COLO668 (cell line): ENCODE data around the gene GFPT2.
A peak's percentile ranks its signal among the peaks of the same experiment; 100 is the strongest.

ENCODE experiments used
- DNase-seq: peaks from one replicate; lab custom pipeline; 2025; ENCODE audit not compliant: unreplicated experiment; lab: John Stamatoyannopoulos, UW

The GFPT2 gene

DNA sequence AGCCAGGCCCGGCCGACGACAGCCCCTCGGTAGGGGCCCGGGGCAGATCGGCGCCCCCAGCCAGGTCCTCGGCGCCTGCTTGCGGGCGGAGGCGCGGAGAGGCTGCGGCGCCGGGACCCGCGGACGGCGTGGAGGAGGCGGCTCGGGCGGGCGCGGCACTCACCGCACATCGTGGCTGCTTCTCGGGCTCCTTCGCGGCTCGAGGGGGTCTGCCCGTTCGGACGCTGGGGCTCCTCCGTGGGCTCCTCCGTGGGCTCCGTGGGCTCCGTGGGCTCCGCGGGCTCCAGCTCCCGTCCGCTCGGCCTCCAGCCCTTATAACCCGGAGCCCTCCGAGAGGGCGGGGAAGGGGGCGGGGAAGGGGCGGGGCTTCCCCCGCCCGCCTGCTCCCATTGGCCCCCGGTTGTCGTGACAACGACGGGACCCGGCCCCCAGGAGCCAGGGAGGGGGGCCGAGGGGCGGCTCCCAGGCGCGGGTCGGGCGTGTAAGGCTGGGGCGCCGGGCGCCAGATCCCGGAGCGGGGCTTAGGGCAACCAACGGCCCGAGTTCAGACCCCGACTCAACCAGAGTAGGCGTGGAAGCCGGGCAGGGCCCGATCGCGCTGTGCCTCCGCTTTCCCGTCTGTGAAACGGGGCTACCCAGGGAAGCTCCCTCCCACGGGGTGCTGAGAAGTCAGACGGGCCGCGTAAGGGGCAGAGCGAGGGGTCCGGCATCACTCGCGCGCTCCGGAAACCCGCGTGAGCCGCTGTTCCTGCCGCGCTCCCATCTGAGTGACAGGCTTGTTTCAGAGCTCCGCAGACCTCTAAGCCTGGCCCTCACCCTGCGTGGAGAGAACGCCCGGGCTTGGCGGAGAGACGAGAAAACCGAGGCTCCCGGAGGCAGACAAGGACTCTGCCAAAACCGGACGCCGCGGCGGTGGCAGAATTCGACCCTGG, at the start of gene GFPT2:
Gene GFPT2, minus strand, starts transcription at position 289 of the 932 bp plus-strand sequence. Its CDS starts 119 bp downstream, at position 170.
- peak; percentile 14 for DNase-seq

DNA sequence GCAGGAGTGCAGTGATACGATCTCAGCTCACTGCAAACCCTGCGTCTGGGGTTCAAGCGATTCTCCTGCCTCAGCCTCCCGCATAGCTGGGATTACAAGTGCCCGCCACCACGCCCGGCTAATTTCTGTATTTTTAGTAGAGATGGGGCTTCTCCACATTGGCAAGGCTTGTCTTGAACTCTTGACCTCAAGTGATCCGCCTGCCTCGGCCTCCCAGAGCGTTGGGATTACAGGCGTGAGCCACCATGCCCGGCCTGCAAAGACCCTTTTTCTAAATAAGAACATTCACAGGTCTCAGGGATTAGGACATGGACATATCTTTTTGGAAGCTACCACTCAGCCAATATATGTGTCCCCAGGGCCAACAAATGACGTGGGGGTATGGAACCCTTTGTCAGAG, 49.6 kb upstream of the GFPT2 start:
- no peak for DNase-seq

DNA sequence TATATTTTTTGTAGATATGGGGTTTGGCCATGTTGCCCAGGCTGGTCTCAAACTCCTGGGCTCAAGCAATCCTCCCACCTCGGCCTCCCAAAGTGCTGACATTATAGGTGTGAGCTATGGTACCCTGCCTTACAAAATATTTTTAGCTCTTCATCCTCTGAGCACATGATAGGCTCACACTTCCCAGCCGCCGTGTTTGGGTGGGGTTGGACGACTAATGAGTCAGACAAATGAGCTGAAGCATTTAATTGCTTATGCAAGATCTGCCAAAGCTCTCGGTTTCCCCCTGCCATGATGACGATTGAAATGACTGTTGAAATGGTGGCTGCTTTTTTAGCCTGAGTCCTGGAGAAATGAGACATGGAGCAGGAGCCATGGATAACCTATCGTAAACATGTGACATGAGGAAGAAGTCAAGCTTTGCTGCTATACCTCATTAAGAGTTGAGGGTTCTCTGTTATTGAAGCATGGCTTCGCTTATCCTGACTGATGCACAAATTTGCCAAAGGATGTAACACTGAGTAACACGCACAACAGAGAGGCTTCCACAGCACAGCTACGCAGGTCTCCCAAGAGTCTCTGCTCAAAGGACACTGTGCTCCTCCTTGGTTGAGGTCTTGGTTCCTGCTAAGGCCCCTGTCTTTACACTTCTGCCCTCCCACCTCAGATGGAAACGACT, 48.2 kb upstream of the GFPT2 start:
- no peak for DNase-seq

DNA sequence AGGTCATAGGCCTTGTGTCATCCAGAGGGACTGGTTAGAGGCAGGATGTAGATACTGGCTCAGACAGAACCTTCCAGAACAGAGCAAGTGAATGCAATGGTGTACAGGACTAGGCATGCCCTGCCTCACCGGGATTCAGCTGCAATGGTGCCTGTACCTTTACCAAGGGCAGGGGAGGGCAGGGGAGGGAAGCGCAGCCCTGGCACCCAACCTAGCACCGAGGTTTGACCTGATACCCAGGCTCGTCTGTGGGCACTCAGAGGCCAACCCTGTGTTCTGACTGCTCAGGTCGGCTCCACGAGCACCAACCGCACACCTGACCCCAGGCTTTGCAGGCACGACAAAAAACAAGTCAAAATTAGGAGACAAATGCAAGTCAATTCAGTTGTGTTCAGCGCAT, 47.3 kb upstream of the GFPT2 start:
- no peak for DNase-seq

DNA sequence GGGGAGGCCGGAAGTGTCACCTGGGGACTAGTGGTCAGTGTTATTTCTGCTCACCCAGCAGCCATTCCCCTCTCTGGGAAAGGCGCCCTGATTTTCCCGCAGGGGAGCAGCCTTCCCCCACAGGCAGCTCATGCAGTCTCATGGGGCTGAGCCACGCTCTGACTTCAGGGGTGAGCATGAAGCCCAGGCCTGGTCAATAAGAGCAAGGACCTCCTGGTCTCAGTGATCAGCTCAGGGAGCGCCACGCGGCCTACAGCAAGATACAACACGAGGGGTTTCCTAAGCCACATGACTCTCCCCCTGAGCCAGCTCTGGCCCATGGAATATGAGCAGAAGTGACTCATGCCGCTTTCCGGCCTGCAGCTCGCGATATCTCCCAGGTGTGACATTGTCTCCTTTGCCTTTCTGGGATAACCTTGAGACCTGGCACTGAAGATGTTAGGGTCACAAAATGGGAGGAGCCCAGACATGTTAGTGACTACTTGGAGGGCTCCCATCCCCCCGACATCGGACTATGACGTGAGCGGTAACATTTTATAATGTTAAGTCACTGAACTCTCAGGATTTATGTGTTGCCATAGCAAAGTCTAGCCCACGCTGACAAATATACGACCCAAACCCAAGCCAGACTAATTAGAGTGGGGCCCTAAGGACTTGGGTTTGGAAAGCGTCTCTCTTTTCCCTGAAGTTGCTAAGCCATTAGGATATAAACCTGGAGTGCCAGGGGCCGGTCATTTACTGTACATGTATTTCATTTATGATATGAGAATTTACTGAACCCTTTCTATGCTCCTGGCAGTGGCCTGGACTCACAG, 46.5 kb upstream of the GFPT2 start:
- DNase-seq = no peak

DNA sequence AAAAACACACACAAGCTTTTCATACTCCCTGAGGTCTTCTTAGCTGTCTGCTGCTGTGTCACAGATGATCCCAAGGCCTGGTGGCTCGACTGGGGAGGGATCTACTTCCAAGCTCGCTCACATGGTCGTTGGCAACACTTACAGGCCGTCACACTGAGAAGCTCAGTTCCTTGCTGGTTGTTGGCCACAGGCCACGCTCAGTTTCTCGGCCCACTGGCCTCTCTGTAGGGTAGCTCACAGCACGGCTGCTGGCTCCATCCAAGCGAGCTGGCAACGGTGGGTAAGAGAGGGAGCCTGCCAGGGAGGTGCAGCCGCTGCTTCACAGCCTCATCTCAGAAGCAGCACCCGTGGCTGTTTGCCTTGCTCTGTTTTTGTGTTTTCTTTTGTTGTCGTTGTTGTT, 43.8 kb upstream of the GFPT2 start:
- DNase-seq = no peak

DNA sequence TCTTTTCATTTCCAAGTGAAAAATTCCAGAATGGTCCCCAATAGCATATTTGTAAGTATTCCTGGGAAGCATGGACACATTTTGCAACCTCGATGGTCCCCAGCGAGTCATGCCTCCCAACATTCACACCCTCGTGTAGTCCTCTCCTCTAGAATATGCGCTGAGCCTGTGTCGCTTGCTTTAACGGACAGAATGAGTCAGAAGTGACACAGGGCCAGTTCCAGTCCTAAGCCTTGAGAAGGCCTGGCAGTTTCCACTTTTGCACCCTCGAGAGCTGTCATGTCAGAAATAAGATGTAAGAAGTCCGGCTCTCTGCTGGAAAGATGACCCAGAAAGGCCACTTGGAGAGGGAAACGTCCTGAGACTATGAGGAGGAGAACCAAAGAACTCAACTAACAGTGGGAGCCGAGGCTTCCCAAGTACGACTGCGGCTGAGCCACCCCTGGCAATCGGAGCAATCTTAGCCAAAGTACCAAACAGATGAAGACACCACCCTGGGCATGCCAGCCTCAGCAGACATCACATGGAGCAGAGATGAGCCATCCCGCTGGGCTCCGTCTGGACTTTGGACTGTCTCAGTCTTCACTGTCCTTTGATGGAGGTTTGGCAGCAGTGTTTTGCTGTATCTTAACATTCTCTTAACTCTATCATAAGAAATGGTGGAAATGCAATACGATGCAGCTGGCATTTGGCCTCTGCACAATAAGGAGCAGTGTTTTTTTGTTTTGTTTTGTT, 42.6 kb upstream of the GFPT2 start:
- no peak for DNase-seq

DNA sequence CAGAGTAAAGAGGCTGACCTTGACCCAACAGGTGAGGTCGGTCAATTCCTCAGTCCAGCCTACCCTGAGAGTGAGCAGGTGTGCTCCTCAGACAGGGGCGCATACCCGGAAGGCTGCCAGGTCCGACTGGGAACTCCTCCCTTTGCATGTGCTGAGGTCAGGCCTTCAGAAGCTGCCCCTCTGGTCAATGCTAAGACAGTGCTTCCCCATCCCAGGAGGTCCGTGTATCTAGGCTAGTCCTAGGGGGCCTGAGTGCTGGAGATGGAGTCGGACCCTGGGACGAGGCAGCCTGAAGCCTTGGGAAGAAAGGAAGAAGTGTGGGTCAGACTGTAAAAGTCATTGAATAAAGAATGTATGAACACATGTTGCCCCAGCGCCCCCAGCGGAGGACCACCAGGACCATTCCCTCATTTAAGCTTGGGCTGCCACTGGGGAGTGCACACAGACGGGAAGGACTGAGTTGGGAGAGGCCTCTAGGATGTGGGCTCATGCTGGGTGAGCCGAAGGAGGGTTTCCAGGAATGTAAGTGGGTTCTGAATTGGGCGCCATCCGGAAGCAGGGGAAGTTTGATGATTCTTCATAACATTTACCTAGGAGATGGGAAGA, 41.0 kb upstream of the GFPT2 start:
- no peak for DNase-seq

DNA sequence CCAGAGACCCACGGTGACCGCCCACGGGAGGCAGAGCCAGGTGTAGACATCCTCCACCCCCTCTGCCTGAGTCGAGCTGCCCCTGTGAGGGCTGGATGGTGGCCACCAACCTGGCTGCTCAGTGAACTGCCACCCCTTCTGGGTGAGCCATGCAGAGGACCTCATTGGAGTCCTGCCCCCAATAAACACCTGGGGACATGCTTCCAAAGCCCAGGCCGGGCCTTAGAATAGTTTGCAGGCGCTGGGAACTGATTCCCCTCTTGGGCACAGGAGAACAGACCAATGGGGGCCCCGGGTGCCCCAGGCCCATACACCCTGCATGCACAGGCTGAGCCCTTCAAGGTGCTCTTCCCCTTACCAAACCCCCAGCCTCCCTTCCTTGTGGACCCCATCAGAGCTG, 38.1 kb upstream of the GFPT2 start:
- DNase-seq = no peak

DNA sequence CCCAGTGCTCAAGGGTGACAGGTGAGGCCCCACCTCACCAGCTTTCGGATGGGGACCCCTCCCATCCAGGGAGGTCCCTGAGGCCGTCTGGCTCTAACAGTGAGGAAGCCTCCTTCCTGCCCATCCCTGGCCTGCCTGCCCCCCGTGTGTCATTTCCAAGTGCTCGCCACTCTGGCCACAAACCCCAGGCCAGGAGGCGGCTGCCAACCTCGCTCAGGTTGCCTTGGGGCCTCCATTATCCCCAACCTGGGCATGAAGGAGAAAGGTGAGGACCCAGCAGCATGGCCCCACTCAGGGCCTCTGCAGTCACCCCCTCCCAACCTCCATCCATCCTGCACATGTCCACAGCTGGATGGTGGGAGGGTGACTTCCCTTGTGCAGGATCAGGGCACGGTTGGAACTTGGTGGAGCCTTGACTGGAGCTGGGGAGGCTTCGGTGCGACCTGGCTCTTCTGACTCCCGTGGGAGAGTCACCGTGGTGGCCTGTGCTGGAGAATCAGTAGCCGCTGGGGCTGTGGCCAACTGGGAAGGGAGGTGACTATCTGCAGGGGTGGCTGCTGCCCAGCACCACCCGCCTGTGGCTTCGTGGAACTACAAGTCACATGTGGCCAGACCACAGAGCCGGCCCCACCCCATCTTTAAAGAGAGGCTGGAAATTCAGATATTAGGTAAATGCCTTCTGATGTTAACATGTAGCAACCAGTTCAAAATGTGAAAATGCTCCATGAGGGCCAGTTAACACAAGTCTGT, 37.5 kb upstream of the GFPT2 start:
- DNase-seq = no peak

DNA sequence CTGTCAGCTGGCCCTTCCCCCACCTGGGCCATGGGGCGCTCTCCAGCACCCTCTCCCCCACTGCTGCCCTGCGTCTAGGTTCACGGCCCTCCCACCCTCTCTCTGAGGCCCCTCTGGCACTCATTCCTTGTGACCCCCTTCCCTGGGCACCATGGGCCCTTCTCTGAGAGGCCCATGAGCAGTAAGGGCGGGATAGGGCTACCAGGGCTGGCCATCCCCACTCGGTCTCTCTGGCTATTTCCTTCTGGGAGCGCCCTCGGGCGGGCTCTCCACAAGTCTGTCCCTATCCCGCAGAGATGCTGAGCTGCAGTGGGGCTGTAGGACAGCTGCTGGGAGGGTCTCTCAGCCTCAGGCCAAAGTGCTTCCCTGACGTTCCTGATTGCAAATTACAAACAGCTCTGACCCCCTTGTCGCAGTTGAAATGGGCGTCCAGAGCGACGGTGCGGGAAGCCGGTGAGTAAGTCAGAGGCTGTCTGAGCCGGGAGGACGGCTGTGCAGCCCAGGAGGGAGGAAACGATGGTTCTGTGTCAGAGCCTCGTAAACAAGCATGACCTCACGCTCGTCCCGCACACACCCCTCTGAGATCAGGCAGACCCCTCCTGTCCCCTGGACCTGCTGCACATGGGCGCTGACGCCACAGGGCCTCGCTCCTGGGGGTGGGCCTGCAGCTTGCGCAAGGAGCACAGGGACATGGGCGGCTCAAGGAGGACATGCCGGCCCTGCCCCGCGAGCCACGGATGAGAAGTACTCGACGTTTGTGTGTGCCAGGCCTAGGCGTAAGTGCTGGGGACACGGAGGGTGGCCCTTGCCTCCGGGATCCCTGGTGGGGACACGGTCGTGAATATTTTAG, 36.3 kb upstream of the GFPT2 start:
- DNase-seq = no peak

DNA sequence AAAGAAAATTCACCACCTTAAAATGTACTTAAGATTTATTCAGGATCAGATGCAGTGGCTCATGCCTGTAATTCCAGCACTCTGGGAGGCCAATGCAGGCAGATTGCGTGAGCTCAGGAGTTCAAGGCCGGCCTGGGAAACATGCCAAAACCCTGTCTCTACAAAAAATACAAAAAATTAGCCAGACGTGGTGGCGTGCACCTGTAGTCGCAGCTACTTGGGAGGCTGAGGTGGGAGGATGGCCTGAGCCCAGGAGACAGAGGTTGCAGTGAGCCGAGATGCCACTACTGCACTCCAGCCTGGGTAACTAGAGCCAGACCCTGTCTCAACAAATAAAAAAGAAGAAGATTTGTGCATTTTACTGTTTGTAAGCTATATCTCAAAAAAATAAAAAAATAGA, 34.7 kb upstream of the GFPT2 start:
- no peak for DNase-seq

DNA sequence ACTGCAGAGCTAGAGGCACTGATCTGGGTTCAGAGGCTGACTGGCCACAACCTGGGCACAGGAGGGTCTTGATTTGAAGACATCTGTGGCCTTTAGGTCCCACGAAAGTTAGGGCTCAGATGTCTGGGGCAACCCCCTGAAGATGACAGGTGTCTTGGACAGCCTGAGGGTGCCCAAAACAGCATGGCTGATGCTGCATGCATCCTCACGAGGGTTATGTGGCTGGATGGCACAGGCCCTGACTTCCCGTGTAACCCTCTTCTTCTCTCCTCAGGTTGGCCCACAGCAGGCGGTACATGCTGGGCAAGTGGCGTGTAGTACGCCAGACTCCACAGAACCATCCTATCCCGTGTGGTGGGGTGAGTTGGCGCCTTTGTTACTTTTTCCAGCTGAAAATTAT, 29.8 kb upstream of the GFPT2 start:
- DNase-seq = no peak

DNA sequence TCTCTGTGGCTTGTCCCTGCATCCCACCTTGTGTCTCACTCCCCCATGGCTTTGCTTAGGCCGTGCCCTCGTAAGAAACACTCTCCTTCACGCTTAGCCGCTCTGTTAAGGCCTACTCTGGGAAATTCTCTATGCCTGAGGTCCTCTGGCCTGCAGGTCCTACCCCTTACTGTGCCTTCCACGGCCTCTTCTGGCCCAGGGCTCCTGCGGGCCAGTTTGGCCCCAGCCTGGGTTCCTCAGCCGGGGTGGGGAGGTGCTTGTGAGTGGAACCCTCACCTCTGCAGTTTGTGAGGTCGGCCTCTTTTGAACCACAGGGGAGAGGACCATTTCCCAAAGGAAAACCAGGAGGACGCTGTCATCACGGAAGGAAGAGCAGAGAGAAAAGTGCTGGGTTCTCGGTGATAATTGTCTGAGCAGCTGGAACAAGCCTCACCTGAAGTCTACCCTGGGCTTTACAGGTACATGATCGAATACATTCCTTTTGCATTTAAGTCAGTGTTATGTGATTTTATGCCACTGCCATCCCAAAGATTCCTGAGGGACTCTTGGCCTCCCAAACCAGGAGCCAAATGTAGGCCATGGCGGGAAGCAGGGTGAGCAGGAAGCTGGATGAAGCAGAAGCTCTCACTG, 28.8 kb upstream of the GFPT2 start:
- DNase-seq = no peak

DNA sequence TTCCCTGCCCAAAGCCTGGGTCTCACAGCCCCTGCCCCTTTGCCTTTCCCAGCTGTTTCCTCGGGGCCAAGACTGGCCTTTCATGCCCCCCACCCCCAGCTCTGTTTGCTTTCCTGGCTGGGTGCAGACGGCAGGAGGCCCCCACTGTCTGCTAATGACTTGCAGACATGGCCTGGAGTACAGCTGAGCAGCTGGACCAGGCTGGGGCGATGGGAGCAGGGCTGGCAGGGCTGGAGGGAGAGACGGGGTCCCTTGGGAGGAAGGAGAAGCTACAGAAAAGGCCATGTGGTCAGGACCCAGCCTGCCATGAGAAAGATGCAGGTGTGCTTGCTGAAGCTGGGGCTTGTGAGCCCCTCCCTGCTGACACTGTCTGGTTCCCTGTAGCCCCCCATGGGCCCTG, 28.3 kb upstream of the GFPT2 start:
- DNase-seq = no peak

DNA sequence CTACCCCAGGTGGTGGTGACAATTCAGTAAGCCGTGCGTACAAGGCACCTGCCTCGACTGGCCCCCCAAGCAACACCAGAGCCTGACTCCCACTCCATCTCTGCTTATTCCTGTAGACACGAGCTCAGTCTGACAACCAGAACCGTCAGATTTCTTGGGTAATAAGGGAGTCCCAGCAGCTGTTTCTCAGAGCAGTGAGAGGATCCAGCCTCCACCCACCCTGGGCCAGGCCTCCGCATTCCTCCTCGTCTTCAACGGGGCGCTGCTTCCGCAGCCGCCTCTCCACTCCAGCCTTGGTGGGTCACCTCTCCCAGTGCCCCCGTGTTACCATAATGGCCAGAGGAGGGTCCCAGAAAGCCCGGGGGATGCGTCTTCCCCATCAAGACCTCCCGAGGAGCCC, 27.7 kb upstream of the GFPT2 start:
- DNase-seq = no peak

DNA sequence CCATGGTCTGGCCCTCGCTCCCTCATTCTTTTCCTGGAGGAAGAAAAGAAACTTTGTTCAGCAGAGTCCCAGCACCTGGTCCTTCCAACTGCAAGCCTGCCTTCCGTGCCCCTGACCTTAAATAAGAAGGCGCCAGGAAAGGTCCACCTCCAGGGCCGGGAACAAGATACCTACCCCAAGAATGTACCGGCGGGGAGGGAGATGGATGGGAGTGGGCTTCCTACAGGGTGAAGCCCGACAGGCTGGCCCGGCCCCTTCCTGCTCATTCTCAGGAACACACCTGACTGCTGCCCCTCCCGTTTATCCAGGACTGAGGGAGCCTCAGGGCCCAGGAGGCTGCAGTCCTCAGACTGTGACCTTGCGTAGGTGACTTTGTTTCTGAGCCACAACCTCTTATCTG, 27.3 kb upstream of the GFPT2 start:
- no peak for DNase-seq

DNA sequence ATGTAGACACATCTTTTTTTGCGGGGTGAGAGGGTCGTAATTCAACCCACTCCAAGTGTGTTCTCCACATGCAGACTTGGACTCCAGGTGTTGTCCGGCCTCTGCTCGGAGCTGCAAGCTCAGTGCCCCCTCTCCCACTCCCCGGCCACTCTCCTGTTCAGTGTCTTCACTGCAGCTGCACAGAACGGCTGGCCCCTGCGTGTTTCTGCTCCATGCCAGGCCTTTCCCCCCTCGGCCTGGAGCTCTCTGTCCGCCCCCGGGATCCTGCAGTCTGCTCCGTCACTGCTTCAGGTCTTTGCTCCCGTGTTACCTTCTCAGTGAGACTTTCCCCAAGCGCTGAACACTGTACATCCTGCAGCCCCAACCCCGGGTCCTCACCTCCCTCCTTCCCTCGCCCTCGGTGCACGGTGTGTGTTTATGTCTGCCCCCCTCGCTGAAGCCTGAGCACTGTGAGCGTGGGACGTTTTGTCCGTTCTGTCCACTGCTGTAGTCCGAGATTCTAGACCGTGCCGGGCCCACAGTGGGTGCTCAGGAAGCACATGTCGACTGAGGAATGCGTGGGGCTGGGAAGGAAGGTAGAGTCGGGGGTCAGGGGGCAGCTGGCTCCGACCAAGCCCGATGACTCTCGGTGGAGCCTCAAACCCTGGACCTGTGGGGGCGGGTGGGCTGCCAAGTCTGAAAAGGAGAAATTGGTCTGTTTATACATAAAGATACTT, 26.4 kb upstream of the GFPT2 start:
- no peak for DNase-seq
